Measurements from ENCODE around the gene LMLN. TPM values are rescaled to one million over a fixed set of nuclear protein-coding genes. Genes with fewer than 3 reads are reported as not detected.

LMLN gene
- polyA plus RNA-seq, 3 donors, result 0.41 to 1.3 (median 1.00) TPM

DNA sequence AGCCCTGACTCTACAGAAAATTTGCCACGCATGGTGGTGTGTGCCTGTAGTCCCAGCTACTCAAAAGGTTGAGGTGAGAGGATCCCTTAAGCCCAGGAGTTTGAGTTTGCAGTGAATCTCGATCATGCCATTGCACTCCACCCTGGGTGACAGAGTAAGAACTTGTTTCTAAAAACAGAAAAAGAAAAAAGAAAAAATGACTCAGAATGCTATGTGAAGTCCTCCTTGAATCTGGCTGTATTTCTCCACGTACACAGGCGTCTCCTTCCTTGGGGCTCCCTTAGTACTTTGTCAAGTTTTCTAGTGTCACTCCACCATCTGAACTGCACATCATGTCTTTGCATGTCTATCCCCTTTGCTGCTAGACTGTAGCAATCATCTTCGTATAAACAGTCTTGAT, 104.4 kb downstream of the LMLN start:
- Histone ChIP-seq H3K79me2 (ENCODE audit: insufficient read depth, low read length) (no peaks in the 10 kb centered on the region), H3K4me1 (ENCODE audit: control insufficient read depth in 1 of 2, insufficient read depth in 2 of 2, low read length in 2 of 2) (peaks cover 0 to 5% of the 10 kb centered on the region in 2 donors), H3K27me3 (ENCODE audit: control insufficient read depth in 2 of 2, insufficient read depth in 2 of 2, low read length in 2 of 2) (no peaks in the 10 kb centered on the region), H3K4me3 (replicated peaks in 1 of 3; ENCODE audit: low read depth in 2 of 3, low read length in 3 of 3) (no peak overlapping the region), H3K9ac (ENCODE audit: insufficient read depth, low read length, poor library complexity, severe bottlenecking) (no peak overlapping the region), H3K9me3 (replicated peaks in 1 of 2; ENCODE audit: control insufficient read depth in 1 of 2, insufficient read depth in 1 of 2, low read length in 2 of 2) (no peaks in the 10 kb centered on the region), H3K36me3 (replicated peaks in 1 of 2; ENCODE audit: control insufficient read depth in 1 of 2, insufficient read depth in 2 of 2, low read length in 2 of 2) (no peaks in the 10 kb centered on the region), H2AFZ (ENCODE audit: insufficient read depth, low read depth, low read length, poor library complexity, severe bottlenecking) (no peak overlapping the region), H3K27ac (ENCODE audit: low read depth in 1 of 2, low read length in 2 of 2) (no peak overlapping the region), H3K4me2 (replicated peaks; ENCODE audit: extremely low read depth, low read length, poor library complexity, severe bottlenecking) (no peak overlapping the region), H4K20me1 (ENCODE audit: insufficient read depth, low read length) (no peaks in the 10 kb centered on the region)
- Mint-ChIP-seq H3K36me3 (no peaks in the 10 kb centered on the region), H3K4me1 (peaks cover 7% of the 10 kb centered on the region), H3K27me3 (ENCODE audit: low read depth in 3 of 3) (peaks cover 0 to 3% (median 2%) of the 10 kb centered on the region in 3 donors), H3K4me3 (no peak overlapping the region), H3K27ac (no peak overlapping the region), H3K9me3 (no peaks in the 10 kb centered on the region)
- no peak for DNase-seq
- 100% methylated on average over 3 of the region's 5 CpGs for WGBS (ENCODE audit: insufficient coverage)
- intact Hi-C loops (cut with micrococcal nuclease), result no loop called here
- TF ChIP-seq, protein P1, sequence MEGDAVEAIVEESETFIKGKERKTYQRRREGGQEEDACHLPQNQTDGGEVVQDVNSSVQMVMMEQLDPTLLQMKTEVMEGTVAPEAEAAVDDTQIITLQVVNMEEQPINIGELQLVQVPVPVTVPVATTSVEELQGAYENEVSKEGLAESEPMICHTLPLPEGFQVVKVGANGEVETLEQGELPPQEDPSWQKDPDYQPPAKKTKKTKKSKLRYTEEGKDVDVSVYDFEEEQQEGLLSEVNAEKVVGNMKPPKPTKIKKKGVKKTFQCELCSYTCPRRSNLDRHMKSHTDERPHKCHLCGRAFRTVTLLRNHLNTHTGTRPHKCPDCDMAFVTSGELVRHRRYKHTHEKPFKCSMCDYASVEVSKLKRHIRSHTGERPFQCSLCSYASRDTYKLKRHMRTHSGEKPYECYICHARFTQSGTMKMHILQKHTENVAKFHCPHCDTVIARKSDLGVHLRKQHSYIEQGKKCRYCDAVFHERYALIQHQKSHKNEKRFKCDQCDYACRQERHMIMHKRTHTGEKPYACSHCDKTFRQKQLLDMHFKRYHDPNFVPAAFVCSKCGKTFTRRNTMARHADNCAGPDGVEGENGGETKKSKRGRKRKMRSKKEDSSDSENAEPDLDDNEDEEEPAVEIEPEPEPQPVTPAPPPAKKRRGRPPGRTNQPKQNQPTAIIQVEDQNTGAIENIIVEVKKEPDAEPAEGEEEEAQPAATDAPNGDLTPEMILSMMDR (IDR thresholded peaks at IDR 0.05), result no peak

DNA sequence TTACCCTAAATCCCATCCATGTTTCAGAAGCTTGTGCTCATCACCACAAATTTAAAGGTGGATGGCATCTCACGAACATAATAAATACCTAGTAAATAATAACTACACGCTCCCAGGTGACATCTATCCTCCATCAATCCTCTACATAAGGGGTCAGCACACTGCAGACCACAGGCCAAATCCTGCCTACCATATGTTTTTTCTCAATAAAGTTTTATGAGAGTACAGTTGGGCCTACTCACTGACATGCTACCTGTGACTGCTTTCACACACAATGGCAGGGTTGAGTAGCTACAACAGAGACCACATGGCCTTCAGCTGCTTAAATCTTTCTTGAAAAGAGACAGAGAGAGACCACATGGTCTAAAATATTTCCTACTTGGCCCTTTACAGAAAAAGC, 105.9 kb downstream of the LMLN start:
- Mint-ChIP-seq H3K27me3 (ENCODE audit: low read depth in 3 of 3) (peaks cover 0 to 3% (median 0%) of the 10 kb centered on the region in 3 donors), H3K36me3 (no peaks in the 10 kb centered on the region), H3K4me3 (no peak overlapping the region), H3K4me1 (peaks cover 7% of the 10 kb centered on the region), H3K27ac (peak overlapping the region in 1 of 7 donors; percentile 46), H3K9me3 (peaks cover 0 to 1% (median 0%) of the 10 kb centered on the region in 7 donors)
- intact Hi-C loops (cut with micrococcal nuclease), result no loop called here
- TF ChIP-seq, protein P1 (IDR thresholded peaks at IDR 0.05), result no peak
- Histone ChIP-seq H3K4me1 (ENCODE audit: control insufficient read depth in 1 of 2, insufficient read depth in 2 of 2, low read length in 2 of 2) (peaks cover 0 to 5% of the 10 kb centered on the region in 2 donors), H2AFZ (ENCODE audit: insufficient read depth, low read depth, low read length, poor library complexity, severe bottlenecking) (no peak overlapping the region), H3K4me2 (replicated peaks; ENCODE audit: extremely low read depth, low read length, poor library complexity, severe bottlenecking) (no peak overlapping the region), H3K4me3 (replicated peaks in 1 of 3; ENCODE audit: low read depth in 2 of 3, low read length in 3 of 3) (no peak overlapping the region), H3K9ac (ENCODE audit: insufficient read depth, low read length, poor library complexity, severe bottlenecking) (no peak overlapping the region), H3K27me3 (ENCODE audit: control insufficient read depth in 2 of 2, insufficient read depth in 2 of 2, low read length in 2 of 2) (no peaks in the 10 kb centered on the region), H3K36me3 (replicated peaks in 1 of 2; ENCODE audit: control insufficient read depth in 1 of 2, insufficient read depth in 2 of 2, low read length in 2 of 2) (no peaks in the 10 kb centered on the region), H3K9me3 (replicated peaks in 1 of 2; ENCODE audit: control insufficient read depth in 1 of 2, insufficient read depth in 1 of 2, low read length in 2 of 2) (no peaks in the 10 kb centered on the region), H3K27ac (ENCODE audit: low read depth in 1 of 2, low read length in 2 of 2) (no peak overlapping the region), H3K79me2 (ENCODE audit: insufficient read depth, low read length) (no peaks in the 10 kb centered on the region), H4K20me1 (ENCODE audit: insufficient read depth, low read length) (no peaks in the 10 kb centered on the region)
- DNase-seq, result no peak
- WGBS (ENCODE audit: insufficient coverage), result 100% methylated on average over 1 of the region's 2 CpGs
